Mammary epithelial cell (primary cell): ENCODE data around the gene ZNF143.

Experiments
- CTCF ChIP-seq, 2 donors: IDR thresholded peaks in 1 of 2; conservative IDR thresholded peaks in 1 of 2; 2 replicates each; pipeline ENCODE4 v1.5.1; 2011 to 2012; ENCODE audit warnings: inconsistent platforms in 2 of 2, low read length in 2 of 2, mild to moderate bottlenecking in 2 of 2, control low read depth in 1 of 2, low read depth in 1 of 2; ENCODE audit not compliant: insufficient read depth in 1 of 2; ENCODE audit errors: extremely low read depth in 1 of 2
- EZH2 ChIP-seq: IDR thresholded peaks from 2 replicates; pipeline ENCODE4 v1.6.1; 2012; ENCODE audit warnings: low read length, inconsistent platforms, borderline replicate concordance

DNA sequence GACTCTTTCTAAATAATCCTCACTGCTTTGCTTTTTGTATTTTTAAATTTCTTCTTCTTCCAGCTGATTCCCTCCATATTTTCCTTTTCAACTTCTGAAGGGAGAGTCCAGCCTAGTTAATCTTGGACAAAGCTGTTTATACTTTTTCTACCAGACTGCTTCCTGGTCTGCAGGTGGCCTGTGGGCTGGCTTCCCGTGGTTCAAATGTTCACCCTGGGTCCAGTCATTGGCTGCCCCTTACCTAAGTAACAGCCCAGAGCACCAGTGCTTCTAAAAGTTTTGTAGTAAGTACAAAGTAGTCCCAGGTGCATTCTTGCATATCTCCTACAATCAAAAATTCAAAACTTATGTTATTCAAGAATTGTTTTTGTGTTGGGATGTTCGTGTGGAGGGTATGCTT, 19.1 kb downstream of the ZNF143 start:
- no peak for TF ChIP-seq EZH2
- TF ChIP-seq CTCF (conservative IDR thresholded peaks at IDR 0.05 in 1 of 2, IDR thresholded peaks at IDR 0.05 in 1 of 2; ENCODE audit: extremely low read depth in 1 of 2, insufficient read depth in 1 of 2, low read depth in 1 of 2, low read length in 2 of 2), result no peak
